ENCODE results near the gene CDCP1. TPM values are rescaled to one million over a fixed set of nuclear protein-coding genes. Genes with fewer than 3 reads are reported as not detected.
A peak's percentile ranks its signal among the peaks of the same experiment; 100 is the strongest.
"Not testable (repeated sequence)": the region's sequence is repeated elsewhere in the genome, so short reads cannot be mapped to it uniquely, and the experiment has no call there.

The CDCP1 gene
- total RNA-seq, 1 experiment from 2014 or later, result 85.0 TPM

- peaks cover 6% of the 10 kb centered on the region; the same call in 1 of the 2 replicates for H4K20me1 ChIP-seq (ENCODE audit: insufficient read depth)
- no peak for TF ChIP-seq EZH2 (IDR thresholded peaks at IDR 0.05; ENCODE audit: low read depth)
- TF ChIP-seq CTCF (conservative IDR thresholded peaks at IDR 0.05), result no peak
- DNase-seq, result no peak
These were observed 955 bp downstream of the CDCP1 start for GRCh38 chr3:45145223-45145622.

GRCh38 chr3:45143673-45144671 lies 2.2 kb downstream of the CDCP1 start:
- Histone ChIP-seq H2AFZ (no peak overlapping the region), H3K27ac (peak overlapping the region; percentile 85), H3K4me1 (replicated peaks; ENCODE audit: insufficient read depth) (peaks cover 54% of the 10 kb centered on the region), H3K9me2 (ENCODE audit: insufficient read depth) (peaks cover 3% of the 10 kb centered on the region; the same call in 1 of the 2 replicates), H3K4me2 (peak overlapping the region; percentile 91), H3K27me3 (ENCODE audit: insufficient read depth, low read depth) (no peaks in the 10 kb centered on the region), H3K79me2 (ENCODE audit: low read depth) (peaks cover 72% of the 10 kb centered on the region), H3F3A (ENCODE audit: insufficient read depth, low read depth) (peaks cover 29% of the 10 kb centered on the region), H4K20me1 (ENCODE audit: insufficient read depth) (peaks cover 6% of the 10 kb centered on the region; the same call in 1 of the 2 replicates), H3K4me3 (peak overlapping the region; percentile 83), H3K36me3 (ENCODE audit: low read depth) (peaks cover 16% of the 10 kb centered on the region; the same call in 1 of the 2 replicates), H3K9me3 (ENCODE audit: insufficient read depth, low read depth) (no peaks in the 10 kb centered on the region)
- no TSS peak for BruUV-seq (replicated peaks)
- TF ChIP-seq CTCF (conservative IDR thresholded peaks at IDR 0.05) (no peak), EZH2 (IDR thresholded peaks at IDR 0.05; ENCODE audit: low read depth) (no peak)
- no peak for DNase-seq
- intact Hi-C loops (cut with micrococcal nuclease; ENCODE audit: unreplicated experiment), result loop anchor here (1.0 kb wide), 1 partner anchor 39 kb away; no protein-coding TSS in a partner anchor
- ChIA-PET POLR2A (ENCODE audit: unreplicated experiment) (interaction anchor here (0.5 to 0.6 kb wide), 3 partner anchors 39 to 251 kb away, joined by 3 to 10 read pairs (median 6); no protein-coding TSS in a partner anchor), CTCF (no interaction called here)

More at GRCh38 chr3:45145223-45145622, 955 bp downstream of the CDCP1 start:
- H3K27ac ChIP-seq, result peak overlapping the region; percentile 85
- peaks cover 59% of the 10 kb centered on the region for H3K79me2 ChIP-seq (ENCODE audit: low read depth)
- intact Hi-C loops (cut with micrococcal nuclease; ENCODE audit: unreplicated experiment), result no loop called here
- H3K9me3 ChIP-seq (ENCODE audit: insufficient read depth, low read depth), result no peaks in the 10 kb centered on the region
- CTCF ChIA-PET, result interaction anchor here (0.6 to 0.9 kb wide), 2 partner anchors 65 to 151 kb away, joined by 4 to 5 read pairs; no protein-coding TSS in a partner anchor
- BruUV-seq (replicated peaks), result TSS peak; percentile 51
- H3K27me3 ChIP-seq (ENCODE audit: insufficient read depth, low read depth), result no peaks in the 10 kb centered on the region
- no peak overlapping the region for H2AFZ ChIP-seq
- peaks cover 41% of the 10 kb centered on the region for H3K4me1 ChIP-seq (replicated peaks; ENCODE audit: insufficient read depth)
- peak overlapping the region; percentile 91 for H3K4me2 ChIP-seq
- peaks cover 15% of the 10 kb centered on the region; the same call in 1 of the 2 replicates for H3K36me3 ChIP-seq (ENCODE audit: low read depth)
- H3K9me2 ChIP-seq (ENCODE audit: insufficient read depth), result peaks cover 3% of the 10 kb centered on the region; the same call in 1 of the 2 replicates
- H3F3A ChIP-seq (ENCODE audit: insufficient read depth, low read depth), result peaks cover 17% of the 10 kb centered on the region; the same call in 1 of the 2 replicates
- POLR2A ChIA-PET (ENCODE audit: unreplicated experiment), result interaction anchor here (0.5 to 1.1 kb wide), 4 partner anchors 10 to 74 kb away, joined by 3 to 15 read pairs (median 4); no protein-coding TSS in a partner anchor
- peak overlapping the region; percentile 83 for H3K4me3 ChIP-seq

GRCh38 chr3:45140770-45141155 lies 5.4 kb downstream of the CDCP1 start:
- Histone ChIP-seq H3K79me2 (ENCODE audit: low read depth) (peaks cover 100% of the 10 kb centered on the region), H3F3A (ENCODE audit: insufficient read depth, low read depth) (peaks cover 56% of the 10 kb centered on the region), H3K4me1 (replicated peaks; ENCODE audit: insufficient read depth) (peaks cover 76% of the 10 kb centered on the region), H3K27ac (peak overlapping the region; percentile 76), H3K36me3 (ENCODE audit: low read depth) (peaks cover 32% of the 10 kb centered on the region), H3K4me2 (peak overlapping the region; percentile 66)
- H3K4me3 ChIP-seq; H4K20me1 ChIP-seq (ENCODE audit: insufficient read depth); DNase-seq; BruUV-seq (replicated peaks); H3K9me2 ChIP-seq (ENCODE audit: insufficient read depth); H3K9me3 ChIP-seq (ENCODE audit: insufficient read depth, low read depth); intact Hi-C loops (cut with micrococcal nuclease; ENCODE audit: unreplicated experiment); CTCF ChIA-PET; H3K27me3 ChIP-seq (ENCODE audit: insufficient read depth, low read depth); H2AFZ ChIP-seq: not testable (repeated sequence)
- POLR2A ChIA-PET (ENCODE audit: unreplicated experiment), result interaction anchor here (0.7 kb wide), 1 partner anchor 100 kb away, joined by 4 read pairs; no protein-coding TSS in a partner anchor

All from PC-9 (cell line).